Lower lobe of right lung (tissue), 2 donors: ENCODE measurements around the gene MAT2B. TPM values are rescaled to one million over a fixed set of nuclear protein-coding genes. Genes with fewer than 3 reads are reported as not detected.
"Not testable (repeated sequence)": the region's sequence is repeated elsewhere in the genome, so short reads cannot be mapped to it uniquely, and the experiment has no call there.

Source experiments
- ATAC-seq, 2 donors: fragments of 200-7000 bp; cut with Tn5 transposase; one replicate each; pipeline ENCODE4 v1.9.1; 2020 to 2022; ENCODE audit warnings: mild to moderate bottlenecking in 2 of 2, moderate library complexity in 2 of 2
- DNase-seq: peaks from one replicate; pipeline ENCODE4 v3.0.0-alpha.2; 2020
- H3K27ac ChIP-seq: fragments of 200-600 bp; one replicate; pipeline ENCODE4 v1.8.0; 2022
- H3K27me3 ChIP-seq: fragments of 200-600 bp; one replicate; pipeline ENCODE4 v1.8.0; 2022; ENCODE audit warnings: low read depth
- H3K36me3 ChIP-seq: fragments of 200-600 bp; one replicate; pipeline ENCODE4 v1.8.0; 2022; ENCODE audit warnings: mild to moderate bottlenecking
- H3K4me1 ChIP-seq: fragments of 200-600 bp; one replicate; pipeline ENCODE4 v1.8.0; 2022
- H3K4me3 ChIP-seq: fragments of 200-600 bp; one replicate; pipeline ENCODE4 v1.8.0; 2022; ENCODE audit warnings: mild to moderate bottlenecking
- H3K9me3 ChIP-seq: fragments of 200-600 bp; one replicate; pipeline ENCODE4 v1.8.0; 2022
- intact Hi-C: fragments of 100-400 bp; cut with DNase I; formaldehyde crosslinking; loops from one replicate; pipeline ENCODE4 v1.11.0; 2022
- total RNA-seq: library from RNA; stranded (reverse); fragmentation: NEBNext Ultra II Directional; extraction: Animal tissue kit (Norgen Biotek cat#: 25700); gene quantifications from one replicate; pipeline ENCODE4 v1.2.1, GENCODE V29; 2021
- TF ChIP-seq, protein P1 (sequence below): fragments of 200-600 bp; IDR thresholded peaks from one replicate; pipeline ENCODE4 v1.8.0; 2022; ENCODE audit warnings: antibody characterized with exemption, mild to moderate bottlenecking
- donor health status: DM: no; HTN: yes; CAD: no; lungs with severe emphysema.

Gene MAT2B
- total RNA-seq, 1 donor from 2014 or later, result 71.7 TPM

DNA sequence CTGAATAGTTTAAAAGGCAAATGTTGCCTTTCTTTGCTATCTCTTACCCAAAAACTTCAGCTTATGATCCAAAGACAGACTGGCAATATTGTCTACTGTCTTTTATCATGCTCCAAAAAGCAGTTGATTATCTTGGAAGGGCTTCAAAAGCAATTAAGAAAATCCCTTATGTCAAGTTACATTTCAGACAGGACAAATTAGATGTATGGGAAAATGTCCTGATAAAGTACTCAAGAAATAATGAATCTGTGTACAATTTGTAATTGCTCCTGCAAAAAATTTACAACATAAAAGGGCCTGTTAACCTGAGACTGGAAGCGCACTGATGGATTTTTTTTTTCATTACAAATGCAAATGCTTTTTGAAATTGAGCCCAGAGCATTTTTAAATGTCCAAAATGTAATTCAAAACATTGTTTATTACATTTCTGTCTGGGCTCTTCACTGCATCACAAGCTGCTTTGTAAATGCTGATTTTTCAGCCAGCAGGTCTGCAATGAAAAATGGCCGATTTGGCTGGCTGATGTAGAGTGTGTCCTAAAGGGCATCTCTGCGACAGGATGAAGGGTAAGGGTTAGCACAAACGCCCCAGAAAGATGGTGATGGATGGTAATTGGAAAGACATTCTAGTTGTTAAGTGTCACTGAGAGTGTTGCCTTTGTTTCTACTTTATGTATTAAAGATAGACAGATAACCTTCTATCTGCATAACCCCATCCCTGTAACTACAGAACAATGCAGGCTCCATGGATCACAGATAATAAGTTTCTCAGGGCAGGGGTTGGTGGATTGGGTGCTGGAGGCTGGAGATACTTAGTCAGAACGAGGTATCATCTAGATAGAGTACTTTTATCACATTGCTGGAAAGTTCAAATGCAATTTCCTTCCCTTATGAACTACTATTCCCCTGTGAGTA, 27.0 kb downstream of the MAT2B start:
- no peaks in the 10 kb centered on the region for H3K27me3 ChIP-seq
- H3K9me3 ChIP-seq, result no peaks in the 10 kb centered on the region
- DNase-seq, result no peak
- intact Hi-C loops, result no loop called here
- H3K4me1 ChIP-seq, result no peaks in the 10 kb centered on the region
- H3K36me3 ChIP-seq, result no peaks in the 10 kb centered on the region
- ATAC-seq, result no peak
- H3K4me3 ChIP-seq, result no peak overlapping the region
- no peak overlapping the region for H3K27ac ChIP-seq
- TF ChIP-seq, protein P1, sequence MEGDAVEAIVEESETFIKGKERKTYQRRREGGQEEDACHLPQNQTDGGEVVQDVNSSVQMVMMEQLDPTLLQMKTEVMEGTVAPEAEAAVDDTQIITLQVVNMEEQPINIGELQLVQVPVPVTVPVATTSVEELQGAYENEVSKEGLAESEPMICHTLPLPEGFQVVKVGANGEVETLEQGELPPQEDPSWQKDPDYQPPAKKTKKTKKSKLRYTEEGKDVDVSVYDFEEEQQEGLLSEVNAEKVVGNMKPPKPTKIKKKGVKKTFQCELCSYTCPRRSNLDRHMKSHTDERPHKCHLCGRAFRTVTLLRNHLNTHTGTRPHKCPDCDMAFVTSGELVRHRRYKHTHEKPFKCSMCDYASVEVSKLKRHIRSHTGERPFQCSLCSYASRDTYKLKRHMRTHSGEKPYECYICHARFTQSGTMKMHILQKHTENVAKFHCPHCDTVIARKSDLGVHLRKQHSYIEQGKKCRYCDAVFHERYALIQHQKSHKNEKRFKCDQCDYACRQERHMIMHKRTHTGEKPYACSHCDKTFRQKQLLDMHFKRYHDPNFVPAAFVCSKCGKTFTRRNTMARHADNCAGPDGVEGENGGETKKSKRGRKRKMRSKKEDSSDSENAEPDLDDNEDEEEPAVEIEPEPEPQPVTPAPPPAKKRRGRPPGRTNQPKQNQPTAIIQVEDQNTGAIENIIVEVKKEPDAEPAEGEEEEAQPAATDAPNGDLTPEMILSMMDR, result no peak

DNA sequence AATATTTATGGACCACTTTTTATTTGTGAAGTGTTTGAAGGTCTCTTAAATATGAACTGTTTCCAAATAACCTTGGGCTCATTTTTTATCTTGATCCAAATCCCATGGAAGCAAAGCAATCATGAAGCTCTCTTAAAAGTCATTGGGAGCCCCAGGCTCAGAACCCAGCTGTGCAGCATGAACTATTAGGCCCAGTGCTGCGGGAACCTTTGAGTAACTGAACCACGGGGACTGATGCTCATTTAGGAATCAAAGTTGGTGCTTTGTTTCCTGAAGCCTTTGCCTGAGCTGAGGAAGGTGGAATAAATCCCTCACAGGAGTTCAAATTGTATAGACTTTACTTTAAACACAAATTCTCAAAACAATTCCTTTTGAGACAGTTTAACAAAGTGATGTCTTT, 27.8 kb downstream of the MAT2B start:
- intact Hi-C loops, result no loop called here
- H3K9me3 ChIP-seq, result no peaks in the 10 kb centered on the region
- ATAC-seq (no peak), DNase-seq (no peak)
- H3K27me3 ChIP-seq, result no peaks in the 10 kb centered on the region
- no peaks in the 10 kb centered on the region for H3K36me3 ChIP-seq
- no peaks in the 10 kb centered on the region for H3K4me1 ChIP-seq
- TF ChIP-seq, protein P1, result no peak
- H3K4me3 ChIP-seq, result no peak overlapping the region
- H3K27ac ChIP-seq, result no peak overlapping the region

DNA sequence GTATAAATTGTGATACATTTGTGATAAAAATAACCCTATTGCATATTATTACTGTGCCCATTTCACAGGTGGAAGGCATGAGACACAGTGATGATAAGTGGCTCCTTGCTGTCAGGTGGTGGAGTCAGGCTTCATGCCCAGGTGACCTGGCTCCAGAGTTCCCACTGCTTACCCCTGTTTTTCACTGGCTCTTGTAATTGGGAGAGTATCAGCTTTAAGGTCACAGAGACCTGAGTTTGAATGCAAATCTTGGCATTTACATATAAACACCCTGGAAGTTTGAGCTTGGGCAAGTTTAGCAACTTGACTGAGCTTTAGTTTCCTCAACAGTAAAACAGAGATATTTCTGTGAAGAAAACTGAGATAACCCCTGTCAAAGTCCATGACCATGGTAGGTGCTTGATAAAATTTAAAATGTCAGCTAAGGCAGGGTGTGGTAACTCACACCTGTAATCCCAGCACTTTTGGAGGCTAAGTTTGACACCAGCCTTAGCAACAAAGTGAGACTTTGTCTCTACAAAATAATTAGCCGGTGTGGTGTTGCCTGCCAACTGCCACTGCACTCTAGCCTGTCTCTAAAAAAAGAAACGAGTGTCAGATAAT, 29.2 kb downstream of the MAT2B start:
- no peaks in the 10 kb centered on the region for H3K9me3 ChIP-seq
- H3K27me3 ChIP-seq, result no peaks in the 10 kb centered on the region
- H3K36me3 ChIP-seq, result no peaks in the 10 kb centered on the region
- ATAC-seq, result no peak
- intact Hi-C loops, result no loop called here
- no peak overlapping the region for H3K4me3 ChIP-seq
- DNase-seq, result no peak
- H3K27ac ChIP-seq, result no peak overlapping the region
- no peaks in the 10 kb centered on the region for H3K4me1 ChIP-seq
- TF ChIP-seq, protein P1, result no peak

- Histone ChIP-seq H3K36me3 (no peaks in the 10 kb centered on the region), H3K4me1 (no peaks in the 10 kb centered on the region), H3K27ac (no peak overlapping the region), H3K9me3 (no peaks in the 10 kb centered on the region), H3K27me3 (no peaks in the 10 kb centered on the region), H3K4me3 (no peak overlapping the region)
- TF ChIP-seq, protein P1, result no peak
- intact Hi-C loops, result no loop called here
- ATAC-seq (no peak), DNase-seq (no peak)
Observed at GRCh38 chr5:163535290-163535689, 29.9 kb downstream of the MAT2B start.

GRCh38 chr5:163536442-163536841, 31.0 kb downstream of the MAT2B start:
- DNase-seq, H3K4me3 ChIP-seq, H3K4me1 ChIP-seq, H3K36me3 ChIP-seq, ATAC-seq, H3K9me3 ChIP-seq, H3K27ac ChIP-seq, H3K27me3 ChIP-seq, intact Hi-C loops: not testable (repeated sequence)

GRCh38 chr5:163540696-163541095, 35.3 kb downstream of the MAT2B start:
- Histone ChIP-seq H3K27ac (no peak overlapping the region), H3K36me3 (no peaks in the 10 kb centered on the region), H3K4me1 (no peaks in the 10 kb centered on the region), H3K4me3 (no peak overlapping the region), H3K27me3 (no peaks in the 10 kb centered on the region), H3K9me3 (no peaks in the 10 kb centered on the region)
- TF ChIP-seq, protein P1, result no peak
- ATAC-seq, result no peak
- intact Hi-C loops, result no loop called here
- DNase-seq, result no peak
